Colonic mucosa (tissue), 4 donors: ENCODE data around the gene GOLIM4. TPM values are rescaled to one million over a fixed set of nuclear protein-coding genes. Genes with fewer than 3 reads are reported as not detected.
"Not testable (repeated sequence)": the region's sequence is repeated elsewhere in the genome, so short reads cannot be mapped to it uniquely, and the experiment has no call there.

ENCODE experiments used
- DNase-seq: peaks from one replicate; pipeline ENCODE4 v3.0.0-alpha.2; 2020
- H3K27ac ChIP-seq: fragments of 200-600 bp; one replicate; pipeline ENCODE4 v1.8.0; 2021
- H3K27me3 ChIP-seq: fragments of 200-600 bp; one replicate; pipeline ENCODE4 v1.8.0; 2021
- H3K36me3 ChIP-seq: fragments of 200-600 bp; one replicate; pipeline ENCODE4 v1.8.0; 2021
- H3K4me1 ChIP-seq: fragments of 200-600 bp; one replicate; pipeline ENCODE4 v1.8.0; 2021; ENCODE audit warnings: mild to moderate bottlenecking
- H3K4me3 ChIP-seq: fragments of 200-600 bp; one replicate; pipeline ENCODE4 v1.8.0; 2021
- H3K9ac ChIP-seq, 2 donors: one replicate each; pipeline ENCODE4 v1.7.0; 2013; ENCODE audit warnings: control low read depth in 2 of 2, low read depth in 2 of 2, low read length in 2 of 2
- H3K9me3 ChIP-seq: fragments of 200-600 bp; one replicate; pipeline ENCODE4 v1.8.0; 2021
- CTCF ChIP-seq: fragments of 200-600 bp; IDR thresholded peaks from one replicate; pipeline ENCODE4 v1.8.0; 2022; ENCODE audit warnings: antibody characterized with exemption, mild to moderate bottlenecking
- intact Hi-C: fragments of 100-400 bp; cut with DNase I; formaldehyde crosslinking; loops from one replicate; pipeline ENCODE4 v1.14.1; 2022
- total RNA-seq, 2 donors: library from RNA; stranded (reverse); fragmentation: NEBNext Ultra II Directional in 1 of 2; extraction: Animal tissue kit (Norgen Biotek cat#: 25700) in 1 of 2; gene quantifications; one replicate each; pipeline ENCODE4 v1.2.1, GENCODE V29; 2021
- donor health status: healthy.
- donor health status: DM: no; HTN: no; CAD: no.
- donor health status: DM: no; HTN: no; CAD: no.

GOLIM4 gene
- total RNA-seq, 2 donors from 2014 or later, result 73.8 to 79.4 TPM

- peaks cover 16% of the 10 kb centered on the region for H3K36me3 ChIP-seq
- H3K27me3 ChIP-seq, result no peaks in the 10 kb centered on the region
- no peak overlapping the region for H3K9ac ChIP-seq
- intact Hi-C loops, result no loop called here
- TF ChIP-seq CTCF, result no peak
- no peak overlapping the region for H3K4me3 ChIP-seq
- no peaks in the 10 kb centered on the region for H3K9me3 ChIP-seq
- DNase-seq, result no peak
- no peak overlapping the region for H3K27ac ChIP-seq
- H3K4me1 ChIP-seq, result no peaks in the 10 kb centered on the region
Observed at GRCh38 chr3:168021737-168022450, 73.8 kb downstream of the GOLIM4 start.

- H3K36me3 ChIP-seq, H3K27ac ChIP-seq, H3K9ac ChIP-seq, H3K4me1 ChIP-seq, intact Hi-C loops, H3K9me3 ChIP-seq, DNase-seq, H3K27me3 ChIP-seq, H3K4me3 ChIP-seq: not testable (repeated sequence)
Observed at GRCh38 chr3:168011280-168011679, 84.4 kb downstream of the GOLIM4 start.

- no peak for DNase-seq
- H3K27ac ChIP-seq, result no peak overlapping the region
- TF ChIP-seq CTCF, result no peak
- no peak overlapping the region for H3K4me3 ChIP-seq
- H3K4me1 ChIP-seq, result no peaks in the 10 kb centered on the region
- H3K36me3 ChIP-seq, result no peaks in the 10 kb centered on the region
- no peaks in the 10 kb centered on the region for H3K27me3 ChIP-seq
- intact Hi-C loops, result no loop called here
- no peaks in the 10 kb centered on the region for H3K9me3 ChIP-seq
- H3K9ac ChIP-seq, result no peak overlapping the region
Observed at GRCh38 chr3:168006584-168006983, 89.1 kb downstream of the GOLIM4 start.

- H3K27me3 ChIP-seq, result no peaks in the 10 kb centered on the region
- no peak overlapping the region for H3K9ac ChIP-seq
- no peak for DNase-seq
- TF ChIP-seq CTCF, result no peak
- intact Hi-C loops, result no loop called here
- no peak overlapping the region for H3K4me3 ChIP-seq
- no peak overlapping the region for H3K27ac ChIP-seq
- no peaks in the 10 kb centered on the region for H3K36me3 ChIP-seq
- no peaks in the 10 kb centered on the region for H3K9me3 ChIP-seq
- H3K4me1 ChIP-seq, result no peaks in the 10 kb centered on the region
Observed at GRCh38 chr3:168003911-168004310, 91.8 kb downstream of the GOLIM4 start.

GRCh38 chr3:168002786-168003368 is 92.8 kb downstream of the GOLIM4 start:
- H3K9me3 ChIP-seq, result no peaks in the 10 kb centered on the region
- H3K4me1 ChIP-seq, result no peaks in the 10 kb centered on the region
- H3K36me3 ChIP-seq, result no peaks in the 10 kb centered on the region
- no peak overlapping the region for H3K9ac ChIP-seq
- no peak for TF ChIP-seq CTCF
- no peak overlapping the region for H3K4me3 ChIP-seq
- DNase-seq, result peak; percentile 70
- peak overlapping the region; percentile 32 for H3K27ac ChIP-seq
- intact Hi-C loops, result no loop called here
- H3K27me3 ChIP-seq, result no peaks in the 10 kb centered on the region

- H3K27me3 ChIP-seq, result no peaks in the 10 kb centered on the region
- no peak overlapping the region for H3K9ac ChIP-seq
- intact Hi-C loops, result no loop called here
- no peaks in the 10 kb centered on the region for H3K4me1 ChIP-seq
- no peaks in the 10 kb centered on the region for H3K9me3 ChIP-seq
- DNase-seq, result no peak
- H3K36me3 ChIP-seq, result no peaks in the 10 kb centered on the region
- no peak for TF ChIP-seq CTCF
- H3K4me3 ChIP-seq, result no peak overlapping the region
- H3K27ac ChIP-seq, result no peak overlapping the region
Observed at GRCh38 chr3:168001244-168001643, 94.5 kb downstream of the GOLIM4 start.
